Trophoblast cell (in vitro differentiated cells and primary cell): ENCODE results near the gene PAX7.

Experiments used
- DNase-seq, 2 donors: peaks; one replicate each; pipeline ENCODE4 v3.0.0-alpha.2; 2016
- H2AFZ ChIP-seq: 2 replicates; pipeline ENCODE4 v1.6.1; 2013; ENCODE audit warnings: low read length, moderate library complexity, mild to moderate bottlenecking; ENCODE audit not compliant: insufficient read depth, poor library complexity
- H2AK5ac ChIP-seq: 2 replicates; pipeline ENCODE4 v1.6.1; 2013; ENCODE audit warnings: mild to moderate bottlenecking, low read length
- H2BK120ac ChIP-seq: 2 replicates; pipeline ENCODE4 v1.6.1; 2013; ENCODE audit warnings: low read length, mild to moderate bottlenecking, moderate library complexity; ENCODE audit not compliant: insufficient read depth, poor library complexity
- H2BK12ac ChIP-seq: 2 replicates; pipeline ENCODE4 v1.6.1; 2013; ENCODE audit warnings: mild to moderate bottlenecking, low read length, moderate library complexity
- H2BK5ac ChIP-seq: 2 replicates; pipeline ENCODE4 v1.6.1; 2013; ENCODE audit warnings: low read length, low read depth, moderate library complexity, mild to moderate bottlenecking; ENCODE audit not compliant: poor library complexity
- H3K14ac ChIP-seq: 2 replicates; pipeline ENCODE4 v1.6.1; 2013; ENCODE audit warnings: mild to moderate bottlenecking, low read length
- H3K18ac ChIP-seq: 2 replicates; pipeline ENCODE4 v1.6.1; 2013; ENCODE audit warnings: mild to moderate bottlenecking, low read length
- H3K23ac ChIP-seq: 2 replicates; pipeline ENCODE4 v1.6.1; 2013; ENCODE audit warnings: low read length
- H3K27ac ChIP-seq: 2 replicates; pipeline ENCODE4 v1.5.1; 2013; ENCODE audit warnings: low read depth, mild to moderate bottlenecking, inconsistent platforms, low read length, moderate library complexity
- H3K27me3 ChIP-seq: 2 replicates; pipeline ENCODE4 v1.6.1; 2013; ENCODE audit warnings: inconsistent platforms, mild to moderate bottlenecking, low read length, moderate library complexity; ENCODE audit not compliant: insufficient read depth
- H3K36me3 ChIP-seq, 2 experiments: 1 replicate in 1 of 2; 2 replicates in 1 of 2; pipeline ENCODE4 v1.6.1; 2013; ENCODE audit warnings: low read length in 2 of 2, mild to moderate bottlenecking in 2 of 2, moderate library complexity in 1 of 2; ENCODE audit not compliant: insufficient read depth in 2 of 2, control insufficient read depth in 1 of 2
- H3K4ac ChIP-seq: 2 replicates; pipeline ENCODE4 v1.6.1; 2013; ENCODE audit warnings: low read depth, mild to moderate bottlenecking, low read length, moderate library complexity
- H3K4me1 ChIP-seq, 2 experiments: 1 replicate in 1 of 2; 2 replicates in 1 of 2; pipeline ENCODE4 v1.6.1; 2013; ENCODE audit warnings: low read length in 2 of 2, mild to moderate bottlenecking in 2 of 2, moderate library complexity in 1 of 2; ENCODE audit not compliant: insufficient read depth in 2 of 2, control insufficient read depth in 1 of 2
- H3K4me2 ChIP-seq: 2 replicates; pipeline ENCODE4 v1.6.1; 2013; ENCODE audit warnings: inconsistent platforms, mild to moderate bottlenecking, low read length, moderate library complexity
- H3K4me3 ChIP-seq: 2 replicates; pipeline ENCODE4 v1.5.1; 2013; ENCODE audit warnings: mild to moderate bottlenecking, low read depth, low read length, inconsistent platforms
- H3K79me1 ChIP-seq: one replicate; pipeline ENCODE4 v1.6.1; 2013; ENCODE audit warnings: low read length
- H3K79me2 ChIP-seq: 2 replicates; pipeline ENCODE4 v1.6.1; 2013; ENCODE audit warnings: low read length, mild to moderate bottlenecking; ENCODE audit not compliant: control insufficient read depth, insufficient read depth, poor library complexity
- H3K9ac ChIP-seq: 2 replicates; pipeline ENCODE4 v1.6.1; 2013; ENCODE audit warnings: mild to moderate bottlenecking, low read length
- H3K9me3 ChIP-seq: 2 replicates; pipeline ENCODE4 v1.6.1; 2013; ENCODE audit warnings: low read depth, mild to moderate bottlenecking, control low read depth, inconsistent platforms, low read length; ENCODE audit not compliant: insufficient read depth
- H4K12ac ChIP-seq: 2 replicates; pipeline ENCODE4 v1.6.1; 2013; ENCODE audit warnings: low read depth, mild to moderate bottlenecking, low read length, moderate library complexity
- H4K8ac ChIP-seq: 2 replicates; pipeline ENCODE4 v1.6.1; 2013; ENCODE audit warnings: low read depth, mild to moderate bottlenecking, low read length, moderate library complexity
- H4K91ac ChIP-seq: one replicate; pipeline ENCODE4 v1.6.1; 2013; ENCODE audit warnings: low read depth, mild to moderate bottlenecking, low read length, moderate library complexity
- WGBS: extraction: QIAGEN DNeasy Blood & Tissue Kit; methylation state at CpG from one replicate; pipeline ENCODE4 v1.1.7; 2013; ENCODE audit warnings: missing lambda C conversion rate; ENCODE audit not compliant: insufficient read length, insufficient coverage; ENCODE audit errors: extremely low coverage; 5-methylcytosine and 5-hydroxymethylcytosine counted together

PAX7 gene

DNA sequence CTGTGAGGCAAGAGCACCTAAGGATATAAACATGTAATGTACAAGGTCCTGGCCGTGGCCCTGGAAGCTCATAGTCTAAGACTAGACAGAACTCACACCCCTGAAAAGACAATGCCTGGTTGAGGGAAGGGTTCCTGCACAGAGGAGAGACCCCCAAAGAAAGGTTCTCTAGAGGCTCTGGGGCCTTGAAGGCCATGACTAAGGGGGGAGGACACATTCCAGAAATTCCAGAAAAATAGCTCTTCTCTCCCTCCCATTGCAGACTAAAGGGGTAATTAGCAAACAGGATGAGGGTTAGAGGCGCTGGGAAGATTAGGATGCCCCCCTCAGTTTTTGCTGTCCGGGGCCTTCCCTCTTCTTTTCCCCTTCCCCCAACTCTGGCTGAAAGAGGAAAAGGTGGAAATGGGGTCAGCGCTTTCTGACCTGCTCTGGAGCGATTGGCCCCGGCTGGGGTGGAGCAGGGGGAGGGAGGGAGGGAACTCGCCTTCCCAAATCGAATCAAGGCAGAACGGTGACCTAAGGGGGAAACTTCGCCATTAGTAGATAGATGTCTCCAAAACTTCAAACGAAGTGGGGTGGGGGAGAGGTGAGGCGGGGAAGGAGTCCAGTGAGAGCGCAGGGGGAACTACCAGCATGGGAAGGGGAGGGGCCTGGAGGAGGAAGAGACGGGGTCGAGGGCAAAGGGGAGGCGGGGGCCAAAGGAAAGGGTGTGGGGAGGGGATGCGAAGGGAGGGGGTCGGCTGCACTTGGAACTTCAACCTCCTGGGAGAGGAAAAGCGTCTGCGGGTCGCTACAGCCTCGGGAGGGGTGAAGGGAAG, 11.8 kb downstream of the PAX7 start:
- H3K27ac ChIP-seq = no peak overlapping the region
- H3K36me3 ChIP-seq = no peaks in the 10 kb centered on the region
- H2BK120ac ChIP-seq = no peak overlapping the region
- no peak overlapping the region for H3K14ac ChIP-seq
- no peaks in the 10 kb centered on the region for H3K79me1 ChIP-seq
- no peak overlapping the region for H4K12ac ChIP-seq
- H4K8ac ChIP-seq = no peak overlapping the region
- H3K18ac ChIP-seq = no peak overlapping the region
- no peak overlapping the region for H2BK12ac ChIP-seq
- H3K4ac ChIP-seq = no peak overlapping the region
- no peak overlapping the region for H3K4me3 ChIP-seq
- no peak for DNase-seq
- H3K23ac ChIP-seq = no peak overlapping the region
- no peaks in the 10 kb centered on the region for H3K79me2 ChIP-seq
- H2AK5ac ChIP-seq = no peak overlapping the region
- H3K4me1 ChIP-seq = peaks cover 0 to 3% of the 10 kb centered on the region in 2 experiments
- no peak overlapping the region for H2AFZ ChIP-seq
- no peak overlapping the region for H4K91ac ChIP-seq
- peaks cover 95% of the 10 kb centered on the region for H3K27me3 ChIP-seq
- H3K9me3 ChIP-seq = peaks cover 2% of the 10 kb centered on the region
- no peak overlapping the region for H3K9ac ChIP-seq
- no CpG with 5 or more reads among the region's 22 CpGs for WGBS
- H3K4me2 ChIP-seq = peak overlapping the region; percentile 31
- no peak overlapping the region for H2BK5ac ChIP-seq

GRCh38 chr1:18643154-18644012, 12.7 kb downstream of the PAX7 start:
- Histone ChIP-seq H2BK120ac (no peak overlapping the region), H4K8ac (no peak overlapping the region), H4K91ac (no peak overlapping the region), H2AK5ac (no peak overlapping the region), H3K14ac (no peak overlapping the region), H3K4ac (no peak overlapping the region), H3K79me1 (no peaks in the 10 kb centered on the region), H2BK12ac (no peak overlapping the region), H2BK5ac (no peak overlapping the region), H3K4me2 (peak overlapping the region; percentile 31), H3K18ac (no peak overlapping the region), H3K9me3 (peaks cover 4% of the 10 kb centered on the region), H4K12ac (no peak overlapping the region), H3K27me3 (peaks cover 93% of the 10 kb centered on the region), H3K4me1 (peaks cover 0 to 3% of the 10 kb centered on the region in 2 experiments), H3K27ac (no peak overlapping the region), H3K36me3 (no peaks in the 10 kb centered on the region), H3K23ac (no peak overlapping the region), H2AFZ (no peak overlapping the region), H3K9ac (no peak overlapping the region), H3K79me2 (no peaks in the 10 kb centered on the region), H3K4me3 (peak overlapping the region; percentile 27)
- peak; percentile 2 to 11 for DNase-seq
- WGBS = no CpG with 5 or more reads among the region's 73 CpGs

- Histone ChIP-seq H3K4ac (no peak overlapping the region), H3K9me3 (peaks cover 5% of the 10 kb centered on the region), H2AFZ (no peak overlapping the region), H3K79me1 (no peaks in the 10 kb centered on the region), H4K91ac (no peak overlapping the region), H3K9ac (no peak overlapping the region), H4K8ac (no peak overlapping the region), H3K14ac (no peak overlapping the region), H3K27ac (no peak overlapping the region), H2AK5ac (no peak overlapping the region), H3K4me2 (no peak overlapping the region), H3K23ac (no peak overlapping the region), H3K4me1 (peaks cover 0 to 3% of the 10 kb centered on the region in 2 experiments), H3K18ac (no peak overlapping the region), H3K79me2 (no peaks in the 10 kb centered on the region), H3K27me3 (peaks cover 93% of the 10 kb centered on the region), H2BK5ac (no peak overlapping the region), H4K12ac (no peak overlapping the region), H2BK120ac (no peak overlapping the region), H3K4me3 (no peak overlapping the region), H2BK12ac (no peak overlapping the region), H3K36me3 (no peaks in the 10 kb centered on the region)
- DNase-seq = no peak
- no CpG with 5 or more reads among the region's 22 CpGs for WGBS
Observed at GRCh38 chr1:18644013-18644399, 13.4 kb downstream of the PAX7 start.

GRCh38 chr1:18644446-18644845, 13.8 kb downstream of the PAX7 start:
- DNase-seq = no peak
- Histone ChIP-seq H3K27me3 (peaks cover 91% of the 10 kb centered on the region), H4K12ac (no peak overlapping the region), H3K18ac (no peak overlapping the region), H3K9me3 (peaks cover 6% of the 10 kb centered on the region), H2BK5ac (no peak overlapping the region), H2BK120ac (no peak overlapping the region), H3K4me2 (no peak overlapping the region), H4K8ac (no peak overlapping the region), H3K79me1 (no peaks in the 10 kb centered on the region), H3K4me1 (peaks cover 0 to 3% of the 10 kb centered on the region in 2 experiments), H3K9ac (no peak overlapping the region), H3K36me3 (no peaks in the 10 kb centered on the region), H4K91ac (no peak overlapping the region), H2AK5ac (no peak overlapping the region), H3K4ac (no peak overlapping the region), H2AFZ (no peak overlapping the region), H3K23ac (no peak overlapping the region), H3K4me3 (no peak overlapping the region), H3K14ac (no peak overlapping the region), H3K27ac (no peak overlapping the region), H2BK12ac (no peak overlapping the region), H3K79me2 (no peaks in the 10 kb centered on the region)
- WGBS = no CpG with 5 or more reads among the region's 5 CpGs
